SK-N-SH treated with all-trans-retinoic acid at 6 μM for 48 hours (cell line): ENCODE measurements around the gene UQCR11.

Source experiments
- ATAC-seq: fragments of 200-7000 bp; cut with Tn5 transposase; 3 replicates; pipeline ENCODE4 v1.9.1; 2020; ENCODE audit warnings: mild to moderate bottlenecking, moderate library complexity
- ARNTL ChIP-seq: fragments of 450-650 bp; formaldehyde crosslinking; IDR thresholded peaks from 2 replicates; pipeline ENCODE4 v1.5.0; 2020; ENCODE audit warnings: low read depth, mild to moderate bottlenecking, moderate library complexity, borderline replicate concordance
- BACH2 ChIP-seq: fragments of 250-450 bp; sonication (Bioruptor Pico); IDR thresholded peaks from 2 replicates; pipeline ENCODE4 v1.9.0; 2021; ENCODE audit warnings: mild to moderate bottlenecking, borderline replicate concordance
- CSDC2 ChIP-seq: fragments of 250-450 bp; sonication (Bioruptor Pico); IDR thresholded peaks from 2 replicates; pipeline ENCODE4 v1.5.0; 2020; ENCODE audit warnings: mild to moderate bottlenecking, moderate library complexity
- ESRRG ChIP-seq: fragments of 250-450 bp; sonication (Bioruptor Pico); IDR thresholded peaks from 2 replicates; pipeline ENCODE4 v1.6.1; 2021; ENCODE audit warnings: mild to moderate bottlenecking
- GLIS3 ChIP-seq: fragments of 250-450 bp; sonication (Bioruptor Pico); IDR thresholded peaks from 2 replicates; pipeline ENCODE4 v1.5.0; 2020; ENCODE audit warnings: mild to moderate bottlenecking, moderate library complexity
- ISL1 ChIP-seq: fragments of 250-450 bp; sonication (Bioruptor Pico); IDR thresholded peaks from 2 replicates; pipeline ENCODE4 v2.1.2; 2022; ENCODE audit warnings: mild to moderate bottlenecking, moderate library complexity
- PPARA ChIP-seq: fragments of 250-450 bp; sonication (Bioruptor Pico); IDR thresholded peaks from 2 replicates; pipeline ENCODE4 v1.5.0; 2020; ENCODE audit warnings: mild to moderate bottlenecking, borderline replicate concordance
- RARB ChIP-seq: fragments of 250-450 bp; sonication (Bioruptor Pico); IDR thresholded peaks from 2 replicates; pipeline ENCODE4 v1.8.0; 2021; ENCODE audit warnings: mild to moderate bottlenecking, moderate library complexity
- SNAI2 ChIP-seq: fragments of 250-450 bp; sonication (Bioruptor Pico); IDR thresholded peaks from 2 replicates; pipeline ENCODE4 v1.5.0; 2020; ENCODE audit warnings: mild to moderate bottlenecking, moderate library complexity
- TCF4 ChIP-seq: fragments of 250-450 bp; sonication (Bioruptor Pico); IDR thresholded peaks from 2 replicates; pipeline ENCODE4 v1.8.0; 2021; ENCODE audit warnings: mild to moderate bottlenecking, moderate library complexity, borderline replicate concordance
- TOX ChIP-seq: fragments of 250-450 bp; sonication (Bioruptor Pico); IDR thresholded peaks from 2 replicates; pipeline ENCODE4 v1.8.0; 2021; ENCODE audit warnings: mild to moderate bottlenecking, moderate library complexity, borderline replicate concordance
- ZC3H10 ChIP-seq: fragments of 250-450 bp; sonication (Bioruptor Pico); IDR thresholded peaks from 2 replicates; pipeline ENCODE4 v1.5.1; 2021; ENCODE audit warnings: mild to moderate bottlenecking, moderate library complexity
- ZFP3 ChIP-seq: fragments of 250-450 bp; sonication (Bioruptor Pico); IDR thresholded peaks from 2 replicates; pipeline ENCODE4 v1.5.0; 2020; ENCODE audit warnings: mild to moderate bottlenecking, moderate library complexity
- ZNF565 ChIP-seq: fragments of 450-650 bp; formaldehyde crosslinking; conservative IDR thresholded peaks from 2 replicates; pipeline ENCODE4 v1.5.0; 2020; ENCODE audit warnings: low read depth, mild to moderate bottlenecking, moderate library complexity
- ZNF70 ChIP-seq: fragments of 450-650 bp; formaldehyde crosslinking; IDR thresholded peaks from 2 replicates; pipeline ENCODE4 v1.5.0; 2020; ENCODE audit warnings: mild to moderate bottlenecking, moderate library complexity
- TF ChIP-seq, protein P1 (sequence below): fragments of 250-450 bp; sonication (Bioruptor Pico); IDR thresholded peaks from 2 replicates; pipeline ENCODE4 v1.5.1; 2020; ENCODE audit warnings: low read depth, mild to moderate bottlenecking, moderate library complexity
- TF ChIP-seq, protein P2 (sequence below): fragments of 250-450 bp; sonication (Bioruptor Pico); IDR thresholded peaks from 2 replicates; pipeline ENCODE4 v1.5.1; 2021; ENCODE audit warnings: mild to moderate bottlenecking, moderate library complexity
- TF ChIP-seq, protein P3 (sequence below): fragments of 250-450 bp; sonication (Bioruptor Pico); IDR thresholded peaks from 2 replicates; pipeline ENCODE4 v1.8.0; 2020; ENCODE audit warnings: mild to moderate bottlenecking, moderate library complexity, borderline replicate concordance
- TF ChIP-seq, protein P4 (sequence below): fragments of 250-450 bp; sonication (Bioruptor Pico); IDR thresholded peaks from 2 replicates; pipeline ENCODE4 v1.8.0; 2021; ENCODE audit warnings: low read depth, mild to moderate bottlenecking, moderate library complexity, borderline replicate concordance

UQCR11 gene

DNA sequence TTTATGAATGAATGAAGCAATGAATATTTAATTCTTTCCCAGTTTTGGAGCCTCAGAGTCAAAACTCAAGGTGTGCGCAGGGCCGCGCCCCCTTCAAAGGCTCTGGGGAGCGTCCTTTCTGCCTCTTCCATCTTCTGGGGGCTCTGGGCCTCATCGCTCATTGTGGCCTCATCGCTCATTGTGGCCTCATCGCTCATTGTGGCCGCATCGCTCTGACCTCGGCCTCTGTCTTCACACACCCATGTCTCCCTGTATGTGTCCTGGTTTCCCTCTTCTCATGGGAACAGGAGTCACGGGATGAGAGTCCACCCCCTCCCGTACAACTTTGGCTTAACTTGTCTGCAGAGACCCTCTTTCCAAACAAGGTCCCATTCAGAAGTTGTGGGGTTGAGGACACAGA, 33.9 kb downstream of the UQCR11 start:
- TF ChIP-seq CSDC2 (CRISPR knock-in tag) (no peak), BACH2 (CRISPR knock-in tag) (no peak), TCF4 (no peak), GLIS3 (CRISPR knock-in tag) (no peak), SNAI2 (no peak)
- TF ChIP-seq, protein P1, sequence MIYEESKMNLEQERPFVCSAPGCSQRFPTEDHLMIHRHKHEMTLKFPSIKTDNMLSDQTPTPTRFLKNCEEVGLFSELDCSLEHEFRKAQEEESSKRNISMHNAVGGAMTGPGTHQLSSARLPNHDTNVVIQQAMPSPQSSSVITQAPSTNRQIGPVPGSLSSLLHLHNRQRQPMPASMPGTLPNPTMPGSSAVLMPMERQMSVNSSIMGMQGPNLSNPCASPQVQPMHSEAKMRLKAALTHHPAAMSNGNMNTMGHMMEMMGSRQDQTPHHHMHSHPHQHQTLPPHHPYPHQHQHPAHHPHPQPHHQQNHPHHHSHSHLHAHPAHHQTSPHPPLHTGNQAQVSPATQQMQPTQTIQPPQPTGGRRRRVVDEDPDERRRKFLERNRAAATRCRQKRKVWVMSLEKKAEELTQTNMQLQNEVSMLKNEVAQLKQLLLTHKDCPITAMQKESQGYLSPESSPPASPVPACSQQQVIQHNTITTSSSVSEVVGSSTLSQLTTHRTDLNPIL = no peak
- no peak for ATAC-seq

DNA sequence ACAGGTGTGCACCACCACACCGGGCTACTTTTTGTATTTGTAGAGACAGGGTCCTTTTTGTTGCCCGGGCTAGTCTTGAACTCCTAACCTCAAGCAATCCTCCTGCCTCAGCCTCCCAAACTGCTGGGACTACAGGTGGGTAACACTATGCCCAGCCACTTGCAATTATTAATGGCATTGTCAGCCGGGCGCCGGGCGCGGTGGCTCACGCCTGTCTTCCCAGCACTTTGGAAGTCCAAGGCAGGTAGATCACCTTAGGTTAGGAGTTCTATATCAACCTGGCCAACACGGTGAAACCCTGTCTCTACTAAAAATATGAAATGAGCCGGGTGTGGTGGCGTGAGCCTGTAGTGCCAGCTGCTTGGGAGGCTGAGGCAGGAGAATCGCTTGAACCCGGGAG, 34.4 kb downstream of the UQCR11 start:
- TF ChIP-seq TCF4 = no peak
- TF ChIP-seq, protein P2, sequence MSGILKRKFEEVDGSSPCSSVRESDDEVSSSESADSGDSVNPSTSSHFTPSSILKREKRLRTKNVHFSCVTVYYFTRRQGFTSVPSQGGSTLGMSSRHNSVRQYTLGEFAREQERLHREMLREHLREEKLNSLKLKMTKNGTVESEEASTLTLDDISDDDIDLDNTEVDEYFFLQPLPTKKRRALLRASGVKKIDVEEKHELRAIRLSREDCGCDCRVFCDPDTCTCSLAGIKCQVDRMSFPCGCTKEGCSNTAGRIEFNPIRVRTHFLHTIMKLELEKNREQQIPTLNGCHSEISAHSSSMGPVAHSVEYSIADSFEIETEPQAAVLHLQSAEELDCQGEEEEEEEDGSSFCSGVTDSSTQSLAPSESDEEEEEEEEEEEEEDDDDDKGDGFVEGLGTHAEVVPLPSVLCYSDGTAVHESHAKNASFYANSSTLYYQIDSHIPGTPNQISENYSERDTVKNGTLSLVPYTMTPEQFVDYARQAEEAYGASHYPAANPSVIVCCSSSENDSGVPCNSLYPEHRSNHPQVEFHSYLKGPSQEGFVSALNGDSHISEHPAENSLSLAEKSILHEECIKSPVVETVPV = no peak
- TF ChIP-seq BACH2 (CRISPR knock-in tag) = no peak
- no peak for TF ChIP-seq ZNF565 (CRISPR knock-in tag)
- no peak for TF ChIP-seq ISL1 (CRISPR knock-in tag)
- TF ChIP-seq TOX = no peak
- TF ChIP-seq ZFP3 (CRISPR knock-in tag) = no peak
- TF ChIP-seq PPARA (CRISPR knock-in tag) = no peak
- TF ChIP-seq ZNF70 (CRISPR knock-in tag) = no peak
- no peak for TF ChIP-seq GLIS3 (CRISPR knock-in tag)
- TF ChIP-seq, protein P1 = no peak
- no peak for TF ChIP-seq RARB (CRISPR knock-in tag)
- TF ChIP-seq, protein P3, sequence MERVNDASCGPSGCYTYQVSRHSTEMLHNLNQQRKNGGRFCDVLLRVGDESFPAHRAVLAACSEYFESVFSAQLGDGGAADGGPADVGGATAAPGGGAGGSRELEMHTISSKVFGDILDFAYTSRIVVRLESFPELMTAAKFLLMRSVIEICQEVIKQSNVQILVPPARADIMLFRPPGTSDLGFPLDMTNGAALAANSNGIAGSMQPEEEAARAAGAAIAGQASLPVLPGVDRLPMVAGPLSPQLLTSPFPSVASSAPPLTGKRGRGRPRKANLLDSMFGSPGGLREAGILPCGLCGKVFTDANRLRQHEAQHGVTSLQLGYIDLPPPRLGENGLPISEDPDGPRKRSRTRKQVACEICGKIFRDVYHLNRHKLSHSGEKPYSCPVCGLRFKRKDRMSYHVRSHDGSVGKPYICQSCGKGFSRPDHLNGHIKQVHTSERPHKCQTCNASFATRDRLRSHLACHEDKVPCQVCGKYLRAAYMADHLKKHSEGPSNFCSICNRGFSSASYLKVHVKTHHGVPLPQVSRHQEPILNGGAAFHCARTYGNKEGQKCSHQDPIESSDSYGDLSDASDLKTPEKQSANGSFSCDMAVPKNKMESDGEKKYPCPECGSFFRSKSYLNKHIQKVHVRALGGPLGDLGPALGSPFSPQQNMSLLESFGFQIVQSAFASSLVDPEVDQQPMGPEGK (CRISPR knock-in tag) = no peak
- TF ChIP-seq SNAI2 = no peak
- no peak for TF ChIP-seq ZC3H10 (CRISPR knock-in tag)
- ATAC-seq = no peak

DNA sequence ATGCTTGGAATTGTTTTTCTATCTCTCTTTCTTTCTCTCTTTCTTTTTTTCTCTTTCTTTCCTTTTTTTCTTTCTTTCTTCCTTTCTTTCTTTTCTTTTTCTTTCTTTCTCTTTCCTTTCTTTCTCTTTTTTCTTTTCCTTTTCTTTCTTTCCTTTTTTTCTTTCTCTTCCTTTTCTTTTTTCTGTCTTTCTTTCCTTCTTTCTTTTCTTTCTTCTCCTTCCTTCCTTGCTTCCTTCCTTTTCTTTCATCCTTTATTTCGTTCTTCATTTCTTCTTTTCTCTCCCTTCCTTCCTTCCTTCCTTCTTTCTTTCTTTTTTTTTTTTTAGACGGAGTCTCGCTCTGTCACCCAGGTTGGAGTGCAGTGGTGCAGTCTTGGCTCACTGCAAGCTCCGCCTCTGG, 35.3 kb downstream of the UQCR11 start:
- ATAC-seq = no peak
- TF ChIP-seq ZNF565 (CRISPR knock-in tag) = no peak
- TF ChIP-seq, protein P4, sequence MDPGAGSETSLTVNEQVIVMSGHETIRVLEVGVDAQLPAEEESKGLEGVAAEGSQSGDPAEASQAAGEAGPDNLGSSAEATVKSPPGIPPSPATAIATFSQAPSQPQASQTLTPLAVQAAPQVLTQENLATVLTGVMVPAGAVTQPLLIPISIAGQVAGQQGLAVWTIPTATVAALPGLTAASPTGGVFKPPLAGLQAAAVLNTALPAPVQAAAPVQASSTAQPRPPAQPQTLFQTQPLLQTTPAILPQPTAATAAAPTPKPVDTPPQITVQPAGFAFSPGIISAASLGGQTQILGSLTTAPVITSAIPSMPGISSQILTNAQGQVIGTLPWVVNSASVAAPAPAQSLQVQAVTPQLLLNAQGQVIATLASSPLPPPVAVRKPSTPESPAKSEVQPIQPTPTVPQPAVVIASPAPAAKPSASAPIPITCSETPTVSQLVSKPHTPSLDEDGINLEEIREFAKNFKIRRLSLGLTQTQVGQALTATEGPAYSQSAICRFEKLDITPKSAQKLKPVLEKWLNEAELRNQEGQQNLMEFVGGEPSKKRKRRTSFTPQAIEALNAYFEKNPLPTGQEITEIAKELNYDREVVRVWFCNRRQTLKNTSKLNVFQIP = no peak
- TF ChIP-seq, protein P3 (CRISPR knock-in tag) = no peak
- TF ChIP-seq, all 23 proteins: peak for 0

DNA sequence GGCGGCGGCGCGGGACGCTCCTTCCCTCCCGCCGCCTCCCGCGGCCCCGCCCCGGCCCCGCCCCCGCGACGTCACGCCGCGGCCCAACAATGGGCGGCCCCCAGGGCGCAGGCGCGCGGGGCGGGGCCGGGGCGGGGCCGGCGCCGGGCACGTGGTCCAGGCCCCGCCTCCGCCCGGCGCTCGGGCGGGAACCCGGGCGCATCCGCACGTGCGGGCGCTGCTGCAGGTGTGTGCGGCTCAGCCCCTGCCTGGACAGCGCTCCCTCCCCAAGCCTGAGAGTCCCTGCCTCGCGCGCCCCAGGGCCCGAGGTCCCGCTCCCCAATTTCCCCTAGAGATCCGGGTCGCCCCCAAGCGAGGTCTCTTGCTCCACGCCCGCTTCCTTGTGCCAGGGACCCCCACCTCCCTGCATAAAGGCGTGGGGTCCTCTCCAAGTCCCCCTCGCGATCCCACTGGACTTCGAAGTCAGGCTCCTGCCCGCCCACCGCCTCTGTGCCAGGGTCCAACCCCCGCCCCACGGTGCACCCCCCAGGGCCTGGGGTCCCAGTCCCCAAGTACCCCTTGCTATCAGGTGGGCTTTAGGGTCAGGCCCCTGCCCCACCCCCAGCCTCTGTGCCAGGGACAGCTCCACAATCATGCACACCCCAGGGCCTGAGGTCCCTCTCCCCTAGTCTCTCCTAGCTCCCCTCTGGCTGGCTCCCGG, 36.8 kb downstream of the UQCR11 start, which contains the start of gene MEX3D:
Gene MEX3D (minus strand): TSS at position 6 of the 700 bp plus-strand sequence. CDS start 267 bp downstream, outside the sequence.
- no peak for TF ChIP-seq TCF4
- TF ChIP-seq GLIS3 (CRISPR knock-in tag) = no peak
- no peak for TF ChIP-seq BACH2 (CRISPR knock-in tag)
- TF ChIP-seq, protein P2 = no peak
- TF ChIP-seq ESRRG (CRISPR knock-in tag) = no peak
- TF ChIP-seq ISL1 (CRISPR knock-in tag) = no peak
- TF ChIP-seq ARNTL = no peak
- TF ChIP-seq TOX = no peak
- TF ChIP-seq, protein P4 = no peak
- TF ChIP-seq, all 23 proteins: peak for 0
- peak; percentile 6; the same call in 1 of the 3 replicates for ATAC-seq
